ENCODE measurements around the gene RASGRF1. TPM values are rescaled to one million over a fixed set of nuclear protein-coding genes. Genes with fewer than 3 reads are reported as not detected.
A peak's percentile ranks its signal among the peaks of the same experiment; 100 is the strongest.
"Not testable (repeated sequence)": the region's sequence is repeated elsewhere in the genome, so short reads cannot be mapped to it uniquely, and the experiment has no call there.

RASGRF1 gene
- polyA plus RNA-seq, 3 donors, result 0.43 to 0.72 (median 0.54) TPM

- DNase-seq (ENCODE audit: extremely low read depth in 1 of 11, low read depth in 9 of 11, low spot score in 4 of 11), result no peak
These were observed 62.8 kb downstream of the RASGRF1 start for GRCh38 chr15:79027532-79028410.

GRCh38 chr15:79025802-79026201, 64.8 kb downstream of the RASGRF1 start:
- DNase-seq (ENCODE audit: extremely low read depth in 1 of 11, low read depth in 9 of 11, low spot score in 4 of 11), result no peak

- DNase-seq (ENCODE audit: extremely low read depth in 1 of 11, low read depth in 9 of 11, low spot score in 4 of 11), result no peak
These were observed 65.4 kb downstream of the RASGRF1 start for GRCh38 chr15:79025201-79025600.

GRCh38 chr15:79024493-79024892, 66.1 kb downstream of the RASGRF1 start:
- DNase-seq (ENCODE audit: extremely low read depth in 1 of 11, low read depth in 9 of 11, low spot score in 4 of 11), result not testable (repeated sequence)

GRCh38 chr15:79023918-79024317, 66.7 kb downstream of the RASGRF1 start:
- no peak for DNase-seq (ENCODE audit: extremely low read depth in 1 of 11, low read depth in 9 of 11, low spot score in 4 of 11)

- DNase-seq (ENCODE audit: extremely low read depth in 1 of 11, low read depth in 9 of 11, low spot score in 4 of 11), result no peak
These were observed 67.1 kb downstream of the RASGRF1 start for GRCh38 chr15:79023546-79023890.

GRCh38 chr15:79018960-79019359, 71.6 kb downstream of the RASGRF1 start:
- DNase-seq (ENCODE audit: extremely low read depth in 1 of 11, low read depth in 9 of 11, low spot score in 4 of 11), result no peak

- no peak for DNase-seq (ENCODE audit: extremely low read depth in 1 of 11, low read depth in 9 of 11, low spot score in 4 of 11)
These were observed 72.6 kb downstream of the RASGRF1 start for GRCh38 chr15:79017953-79018352.

- no peak for DNase-seq (ENCODE audit: extremely low read depth in 1 of 11, low read depth in 9 of 11, low spot score in 4 of 11)
These were observed 73.9 kb downstream of the RASGRF1 start for GRCh38 chr15:79016527-79017170.

GRCh38 chr15:79015416-79015815, 75.2 kb downstream of the RASGRF1 start:
- no peak for DNase-seq (ENCODE audit: extremely low read depth in 1 of 11, low read depth in 9 of 11, low spot score in 4 of 11)

GRCh38 chr15:79010278-79010677, 80.3 kb downstream of the RASGRF1 start:
- DNase-seq (ENCODE audit: extremely low read depth in 1 of 11, low read depth in 9 of 11, low spot score in 4 of 11), result no peak

- no peak for DNase-seq (ENCODE audit: extremely low read depth in 1 of 11, low read depth in 9 of 11, low spot score in 4 of 11)
These were observed 81.2 kb downstream of the RASGRF1 start for GRCh38 chr15:79009379-79009778.

- DNase-seq (ENCODE audit: extremely low read depth in 1 of 11, low read depth in 9 of 11, low spot score in 4 of 11), result peak in 1 of 11 donors; percentile 25
These were observed 81.9 kb downstream of the RASGRF1 start for GRCh38 chr15:79008659-79009058.

- DNase-seq (ENCODE audit: extremely low read depth in 1 of 11, low read depth in 9 of 11, low spot score in 4 of 11), result peak in 3 of 11 donors; percentile 13 to 41 (median 40)
These were observed 83.5 kb downstream of the RASGRF1 start for GRCh38 chr15:79007066-79007465.

- no peak for DNase-seq (ENCODE audit: extremely low read depth in 1 of 11, low read depth in 9 of 11, low spot score in 4 of 11)
These were observed 84.5 kb downstream of the RASGRF1 start for GRCh38 chr15:79006071-79006470.

- DNase-seq (ENCODE audit: extremely low read depth in 1 of 11, low read depth in 9 of 11, low spot score in 4 of 11), result no peak
These were observed 86.2 kb downstream of the RASGRF1 start for GRCh38 chr15:79004336-79004735.

GRCh38 chr15:79003896-79004295, 86.7 kb downstream of the RASGRF1 start:
- DNase-seq (ENCODE audit: extremely low read depth in 1 of 11, low read depth in 9 of 11, low spot score in 4 of 11), result no peak

- no peak for DNase-seq (ENCODE audit: extremely low read depth in 1 of 11, low read depth in 9 of 11, low spot score in 4 of 11)
These were observed 87.3 kb downstream of the RASGRF1 start for GRCh38 chr15:79003301-79003700.

- no peak for DNase-seq (ENCODE audit: extremely low read depth in 1 of 11, low read depth in 9 of 11, low spot score in 4 of 11)
These were observed 88.0 kb downstream of the RASGRF1 start for GRCh38 chr15:79002581-79002980.

- no peak for DNase-seq (ENCODE audit: extremely low read depth in 1 of 11, low read depth in 9 of 11, low spot score in 4 of 11)
These were observed 90.9 kb downstream of the RASGRF1 start for GRCh38 chr15:78999636-79000035.

GRCh38 chr15:78998526-78998925, 92.1 kb downstream of the RASGRF1 start:
- no peak for DNase-seq (ENCODE audit: extremely low read depth in 1 of 11, low read depth in 9 of 11, low spot score in 4 of 11)
